Measurements from ENCODE around the gene HELQ. TPM values are rescaled to one million over a fixed set of nuclear protein-coding genes. Genes with fewer than 3 reads are reported as not detected.

Gene HELQ, protein sequence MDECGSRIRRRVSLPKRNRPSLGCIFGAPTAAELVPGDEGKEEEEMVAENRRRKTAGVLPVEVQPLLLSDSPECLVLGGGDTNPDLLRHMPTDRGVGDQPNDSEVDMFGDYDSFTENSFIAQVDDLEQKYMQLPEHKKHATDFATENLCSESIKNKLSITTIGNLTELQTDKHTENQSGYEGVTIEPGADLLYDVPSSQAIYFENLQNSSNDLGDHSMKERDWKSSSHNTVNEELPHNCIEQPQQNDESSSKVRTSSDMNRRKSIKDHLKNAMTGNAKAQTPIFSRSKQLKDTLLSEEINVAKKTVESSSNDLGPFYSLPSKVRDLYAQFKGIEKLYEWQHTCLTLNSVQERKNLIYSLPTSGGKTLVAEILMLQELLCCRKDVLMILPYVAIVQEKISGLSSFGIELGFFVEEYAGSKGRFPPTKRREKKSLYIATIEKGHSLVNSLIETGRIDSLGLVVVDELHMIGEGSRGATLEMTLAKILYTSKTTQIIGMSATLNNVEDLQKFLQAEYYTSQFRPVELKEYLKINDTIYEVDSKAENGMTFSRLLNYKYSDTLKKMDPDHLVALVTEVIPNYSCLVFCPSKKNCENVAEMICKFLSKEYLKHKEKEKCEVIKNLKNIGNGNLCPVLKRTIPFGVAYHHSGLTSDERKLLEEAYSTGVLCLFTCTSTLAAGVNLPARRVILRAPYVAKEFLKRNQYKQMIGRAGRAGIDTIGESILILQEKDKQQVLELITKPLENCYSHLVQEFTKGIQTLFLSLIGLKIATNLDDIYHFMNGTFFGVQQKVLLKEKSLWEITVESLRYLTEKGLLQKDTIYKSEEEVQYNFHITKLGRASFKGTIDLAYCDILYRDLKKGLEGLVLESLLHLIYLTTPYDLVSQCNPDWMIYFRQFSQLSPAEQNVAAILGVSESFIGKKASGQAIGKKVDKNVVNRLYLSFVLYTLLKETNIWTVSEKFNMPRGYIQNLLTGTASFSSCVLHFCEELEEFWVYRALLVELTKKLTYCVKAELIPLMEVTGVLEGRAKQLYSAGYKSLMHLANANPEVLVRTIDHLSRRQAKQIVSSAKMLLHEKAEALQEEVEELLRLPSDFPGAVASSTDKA
- total RNA-seq: 6.3 and 10.5 TPM in 2 replicates

DNA sequence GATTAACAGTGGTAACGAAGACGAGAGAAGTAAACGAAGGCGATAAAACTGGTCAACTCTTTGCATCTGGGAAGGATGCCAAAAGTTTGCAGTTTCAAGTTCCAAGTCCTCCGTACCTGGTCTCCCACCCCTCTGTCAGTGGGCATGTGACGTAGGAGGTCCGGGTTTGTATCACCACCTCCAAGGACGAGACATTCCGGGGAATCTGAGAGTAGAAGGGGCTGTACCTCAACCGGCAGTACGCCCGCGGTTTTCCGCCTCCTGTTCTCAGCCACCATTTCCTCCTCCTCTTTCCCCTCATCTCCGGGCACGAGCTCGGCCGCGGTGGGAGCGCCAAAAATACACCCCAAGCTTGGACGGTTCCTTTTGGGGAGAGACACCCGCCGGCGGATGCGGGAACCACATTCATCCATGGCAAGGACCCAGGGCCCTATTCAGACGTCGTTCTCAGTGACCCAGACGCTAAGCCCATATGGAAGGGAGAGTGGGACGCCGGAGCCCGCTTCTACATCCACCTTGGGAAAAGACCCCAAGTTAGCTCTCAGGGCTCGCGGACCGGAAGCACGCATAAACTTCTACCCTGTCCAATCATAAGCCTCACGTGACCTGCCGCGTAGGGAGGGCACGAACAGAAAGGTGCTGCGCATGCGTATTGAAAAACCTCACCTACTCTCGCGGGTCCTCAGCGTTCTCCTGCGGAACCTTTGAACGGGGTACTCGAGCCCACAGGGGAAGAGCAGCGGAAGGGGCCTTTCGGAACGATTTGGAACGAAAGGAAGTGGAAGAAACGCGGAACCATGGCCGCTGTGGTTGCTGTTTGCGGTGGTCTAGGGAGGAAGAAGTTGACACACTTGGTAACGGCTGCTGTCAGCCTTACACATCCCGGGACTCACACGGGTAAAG, at the start of gene HELQ, which contains the start of gene MRPS18C:
Gene HELQ, minus strand, starts transcription at position 543 of the 903 bp plus-strand sequence. Its CDS starts 130 bp downstream, at position 413.
Gene MRPS18C, plus strand, starts transcription at position 778 of the 903 bp plus-strand sequence. Its CDS starts 20 bp downstream, at position 798.

DNA sequence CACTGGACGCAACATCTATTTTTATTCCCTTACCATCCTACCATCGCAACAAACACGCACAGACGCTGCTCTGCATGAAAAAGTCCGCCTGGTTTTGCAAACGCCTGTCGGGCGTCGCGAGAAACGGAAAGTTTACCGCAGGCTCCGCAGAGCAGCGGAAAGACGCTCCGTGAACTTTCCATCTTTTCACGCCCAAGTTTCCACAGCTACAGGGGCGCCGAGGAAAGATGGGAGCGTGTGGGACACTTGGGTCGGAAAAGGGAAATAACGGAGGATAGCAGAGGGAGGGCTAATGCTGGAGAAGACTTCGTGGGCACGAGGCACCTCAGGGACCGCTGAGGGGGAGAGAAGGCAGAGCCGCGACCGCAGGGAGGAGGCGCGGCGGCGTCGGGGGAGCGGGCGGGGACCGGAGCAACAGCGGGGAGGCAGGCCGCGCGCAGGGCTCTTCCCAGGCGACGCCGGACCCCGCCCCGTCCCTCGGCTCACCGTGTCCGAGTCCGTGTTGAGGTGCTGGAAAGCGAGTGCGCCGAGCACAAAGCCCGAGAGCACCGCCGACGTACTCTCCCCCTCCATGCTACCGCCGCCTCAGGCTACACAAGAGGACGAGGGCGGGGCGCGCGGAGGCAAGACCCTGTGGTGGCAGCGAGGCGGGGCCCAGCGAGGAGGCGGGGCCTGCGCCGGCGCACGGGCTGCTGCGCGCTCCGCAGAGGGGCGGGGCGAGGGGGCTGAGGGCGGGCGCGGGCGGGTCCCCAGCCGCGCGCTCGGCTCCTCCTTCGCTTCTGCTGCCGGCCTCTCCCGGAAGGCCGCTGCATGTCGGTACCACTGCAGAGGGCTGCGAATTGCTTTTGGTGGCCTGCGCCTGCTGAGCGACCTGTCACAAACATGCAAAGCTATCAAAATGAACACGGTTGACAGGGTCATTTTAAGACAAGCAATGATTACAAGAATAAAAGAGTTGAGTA, 29.2 kb upstream of the HELQ start, which contains the start of gene ABRAXAS1:
Gene ABRAXAS1, minus strand, starts transcription at position 601 of the 962 bp plus-strand sequence. Its CDS starts 28 bp downstream, at position 573.

Other genes with a start within 250 kb of the HELQ start
- gene COQ2, start 171.0 kb downstream of the HELQ start, total RNA-seq: 7.8 and 12.3 TPM in 2 replicates
- 13.1 and 15.2 TPM in 2 replicates for gene HPSE, start 121.0 kb downstream of the HELQ start, total RNA-seq
- gene MRPS18C, start 235 bp upstream of the HELQ start, total RNA-seq: 14.7 and 18.4 TPM in 2 replicates
- 9.9 and 11.0 TPM in 2 replicates for gene ABRAXAS1, start 29.3 kb upstream of the HELQ start, total RNA-seq
- 0.72 and 1.3 TPM in 2 replicates for gene GPAT3, start 80.3 kb upstream of the HELQ start, total RNA-seq